Amniotic stem cell (primary cell): ENCODE measurements around the gene IL34.
"Not testable (repeated sequence)": the region's sequence is repeated elsewhere in the genome, so short reads cannot be mapped to it uniquely, and the experiment has no call there.

Source experiments
- DNase-seq: peaks from one replicate; lab custom pipeline; 2025; lab: John Stamatoyannopoulos, UW

IL34 gene

GRCh38 chr16:70646260-70647241, at the start of gene IL34:
IL34 (plus strand) TSS chr16:70646559; CDS start chr16:70646948, 389 bp downstream.
- no peak for DNase-seq

- DNase-seq = no peak
These were observed 49.1 kb upstream of the IL34 start for GRCh38 chr16:70597135-70597835.

- DNase-seq = no peak
These were observed 47.3 kb upstream of the IL34 start for GRCh38 chr16:70598937-70599503.

- no peak for DNase-seq
These were observed 45.6 kb upstream of the IL34 start for GRCh38 chr16:70600730-70601129.

- no peak for DNase-seq
These were observed 44.5 kb upstream of the IL34 start for GRCh38 chr16:70601576-70602575.

GRCh38 chr16:70602831-70603230, 43.5 kb upstream of the IL34 start:
- DNase-seq = no peak

GRCh38 chr16:70604407-70605282, 41.7 kb upstream of the IL34 start:
- DNase-seq = no peak

GRCh38 chr16:70605283-70605657, 41.1 kb upstream of the IL34 start:
- no peak for DNase-seq

- DNase-seq = no peak
These were observed 37.8 kb upstream of the IL34 start for GRCh38 chr16:70608521-70608920.

GRCh38 chr16:70610273-70611223, 35.8 kb upstream of the IL34 start:
- no peak for DNase-seq

- no peak for DNase-seq
These were observed 35.1 kb upstream of the IL34 start for GRCh38 chr16:70611224-70611598.

- no peak for DNase-seq
These were observed 34.5 kb upstream of the IL34 start for GRCh38 chr16:70611785-70612303.

- no peak for DNase-seq
These were observed 33.4 kb upstream of the IL34 start for GRCh38 chr16:70612931-70613330.

GRCh38 chr16:70614208-70614951, 32.0 kb upstream of the IL34 start:
- DNase-seq = no peak

- no peak for DNase-seq
These were observed 30.4 kb upstream of the IL34 start for GRCh38 chr16:70615945-70616344.

GRCh38 chr16:70621864-70622263, 24.5 kb upstream of the IL34 start:
- DNase-seq = not testable (repeated sequence)

- DNase-seq = no peak
These were observed 18.7 kb upstream of the IL34 start for GRCh38 chr16:70627696-70628095.

- no peak for DNase-seq
These were observed 15.2 kb upstream of the IL34 start for GRCh38 chr16:70630960-70631745.
